Choroid plexus epithelial cell (primary cell): ENCODE results near the gene SNIP1.
"Not testable (repeated sequence)": the region's sequence is repeated elsewhere in the genome, so short reads cannot be mapped to it uniquely, and the experiment has no call there.

Source experiments
- DNase-seq: peaks from one replicate; pipeline ENCODE4 v3.0.0-alpha.2; 2010; ENCODE audit warnings: low read depth
- H3K4me3 ChIP-seq: 2 replicates; pipeline ENCODE4 v1.5.1; 2011; ENCODE audit warnings: low read depth, mild to moderate bottlenecking, control low read depth, low read length, moderate library complexity
- TF ChIP-seq, protein P1 (sequence below): conservative IDR thresholded peaks from 2 replicates; pipeline ENCODE4 v1.5.1; 2011; ENCODE audit warnings: low read depth, mild to moderate bottlenecking, control low read depth, inconsistent platforms, low read length, moderate library complexity

The SNIP1 gene

DNA sequence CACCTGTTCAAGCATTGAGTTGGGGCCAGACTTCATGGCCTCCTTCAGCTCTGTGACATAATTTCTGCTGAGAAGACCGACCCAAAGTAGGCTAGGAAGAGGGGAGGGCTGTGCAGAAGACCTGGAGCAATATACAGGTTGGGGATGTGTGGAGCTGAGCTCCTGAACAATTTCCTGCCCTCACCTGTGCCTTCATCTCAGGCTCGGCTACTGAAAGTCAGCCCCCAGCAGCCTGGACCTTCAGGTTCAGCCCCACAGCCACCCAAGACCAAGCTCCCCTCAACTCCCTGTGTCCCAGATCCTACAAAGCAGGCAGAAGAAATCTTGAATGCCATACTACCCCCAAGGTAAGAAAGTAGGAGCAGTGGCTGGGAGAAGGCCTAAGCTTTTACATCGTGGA is 3.3 kb upstream of the SNIP1 start:
- H3K4me3 ChIP-seq: peak overlapping the region; percentile 60
- DNase-seq: no peak
- TF ChIP-seq, protein P1, sequence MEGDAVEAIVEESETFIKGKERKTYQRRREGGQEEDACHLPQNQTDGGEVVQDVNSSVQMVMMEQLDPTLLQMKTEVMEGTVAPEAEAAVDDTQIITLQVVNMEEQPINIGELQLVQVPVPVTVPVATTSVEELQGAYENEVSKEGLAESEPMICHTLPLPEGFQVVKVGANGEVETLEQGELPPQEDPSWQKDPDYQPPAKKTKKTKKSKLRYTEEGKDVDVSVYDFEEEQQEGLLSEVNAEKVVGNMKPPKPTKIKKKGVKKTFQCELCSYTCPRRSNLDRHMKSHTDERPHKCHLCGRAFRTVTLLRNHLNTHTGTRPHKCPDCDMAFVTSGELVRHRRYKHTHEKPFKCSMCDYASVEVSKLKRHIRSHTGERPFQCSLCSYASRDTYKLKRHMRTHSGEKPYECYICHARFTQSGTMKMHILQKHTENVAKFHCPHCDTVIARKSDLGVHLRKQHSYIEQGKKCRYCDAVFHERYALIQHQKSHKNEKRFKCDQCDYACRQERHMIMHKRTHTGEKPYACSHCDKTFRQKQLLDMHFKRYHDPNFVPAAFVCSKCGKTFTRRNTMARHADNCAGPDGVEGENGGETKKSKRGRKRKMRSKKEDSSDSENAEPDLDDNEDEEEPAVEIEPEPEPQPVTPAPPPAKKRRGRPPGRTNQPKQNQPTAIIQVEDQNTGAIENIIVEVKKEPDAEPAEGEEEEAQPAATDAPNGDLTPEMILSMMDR: no peak

DNA sequence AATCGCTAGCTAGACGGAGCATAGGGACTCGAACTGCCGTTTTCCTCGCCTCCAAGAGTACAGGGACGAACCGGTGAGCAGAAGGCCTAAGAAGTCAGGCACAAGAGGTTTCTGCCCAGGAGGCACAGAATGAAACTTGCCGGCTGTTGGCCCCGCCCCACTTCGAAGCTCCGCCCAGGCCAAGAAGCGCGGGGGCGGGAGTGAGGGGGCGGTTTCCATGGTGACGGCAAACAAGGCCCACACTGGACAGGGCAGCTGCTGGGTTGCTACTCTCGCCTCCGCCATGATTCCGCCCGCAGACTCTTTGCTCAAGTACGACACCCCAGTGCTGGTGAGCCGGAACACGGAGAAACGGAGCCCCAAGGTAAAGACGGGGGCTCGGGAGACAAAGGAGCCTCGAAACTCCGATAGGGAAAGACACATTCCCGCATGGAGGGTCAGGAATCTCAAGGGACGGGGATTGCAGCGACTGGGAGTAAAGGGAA is 2.7 kb upstream of the SNIP1 start, which contains the start of gene DNALI1:
Gene DNALI1, plus strand, starts transcription at position 229 of the 485 bp plus-strand sequence. Its CDS starts 55 bp downstream, at position 284.
- H3K4me3 ChIP-seq: peak within 1 kb of the TSS; percentile 60
- DNase-seq: peak; percentile 96
- TF ChIP-seq, protein P1: no peak

DNA sequence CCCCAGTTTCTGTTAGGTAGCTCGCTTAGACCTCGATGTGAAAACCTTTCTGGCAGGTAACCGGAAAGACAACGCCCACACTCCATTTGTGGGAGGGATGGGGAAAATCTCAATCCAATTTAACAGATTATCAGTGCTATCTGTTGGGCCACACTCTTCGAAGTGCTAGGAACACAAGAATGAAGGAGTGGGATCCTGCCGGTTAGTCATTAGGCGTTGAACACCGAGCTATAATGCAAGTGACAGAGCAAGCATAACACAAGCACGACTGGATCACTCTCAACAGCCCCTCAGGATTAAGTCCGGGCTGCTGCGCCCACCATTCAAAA is 531 bp downstream of the SNIP1 start:
- TF ChIP-seq, protein P1: no peak
- H3K4me3 ChIP-seq: peak overlapping the region; percentile 100
- DNase-seq: no peak

DNA sequence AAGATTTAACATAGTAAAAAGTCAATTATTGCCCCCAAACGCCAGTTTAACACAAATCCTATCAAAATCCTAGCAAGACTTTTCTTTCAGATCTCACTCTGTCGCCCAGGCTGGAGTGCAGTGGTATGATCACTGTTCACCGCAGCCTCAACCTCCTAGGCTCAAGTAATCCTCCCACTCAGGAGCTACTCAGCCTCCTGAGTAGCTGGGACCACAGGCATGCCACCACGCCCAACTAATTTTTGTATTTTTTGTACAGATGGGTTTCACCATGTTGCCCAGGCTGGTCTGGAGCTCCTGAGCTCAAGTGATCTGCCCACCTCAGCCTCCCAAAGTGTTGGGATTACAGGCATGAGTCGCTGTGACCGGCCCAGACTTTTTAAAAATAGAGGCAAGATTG is 4.8 kb downstream of the SNIP1 start:
- H3K4me3 ChIP-seq: no peak overlapping the region
- no peak for DNase-seq
- TF ChIP-seq, protein P1: no peak

DNA sequence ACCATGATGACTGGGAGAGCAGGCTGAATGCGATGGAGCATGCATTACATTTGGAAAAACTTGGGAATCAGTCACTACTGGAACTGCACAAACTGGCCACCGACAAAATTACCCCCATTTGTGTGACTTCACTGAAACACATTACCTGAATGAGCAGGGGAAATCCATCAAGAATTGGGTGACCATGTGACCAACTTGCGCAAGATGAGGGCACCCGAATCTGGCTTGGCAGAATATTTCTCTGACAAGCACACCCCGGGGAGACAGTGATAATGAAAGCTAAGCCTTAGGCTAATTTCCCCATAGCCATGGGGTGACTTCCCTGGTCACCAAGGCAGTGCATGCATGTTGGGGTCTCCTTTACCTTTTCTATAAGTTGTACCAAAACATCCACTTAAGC is 9.1 kb downstream of the SNIP1 start:
- no peak for DNase-seq
- no peak overlapping the region for H3K4me3 ChIP-seq
- TF ChIP-seq, protein P1: no peak

DNA sequence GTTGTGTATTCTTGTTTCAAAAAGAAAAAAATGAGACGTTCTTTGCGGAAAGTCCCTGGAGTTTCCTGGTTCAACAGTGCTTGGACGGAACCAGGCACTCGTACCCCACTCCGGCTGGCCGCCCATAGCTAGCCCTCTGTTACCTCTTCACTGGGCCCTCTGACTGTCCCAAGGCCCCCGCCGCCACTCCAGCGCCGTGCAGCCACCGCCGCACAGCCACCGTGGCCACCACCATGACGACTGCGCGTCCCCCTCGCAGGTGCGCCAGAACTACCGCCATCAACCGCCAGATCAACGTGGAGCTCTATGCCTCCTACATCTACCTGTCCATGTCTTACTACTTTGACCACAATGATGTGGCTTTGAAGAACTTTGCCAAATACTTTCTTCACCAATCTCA is 9.6 kb downstream of the SNIP1 start:
- no peak overlapping the region for H3K4me3 ChIP-seq
- TF ChIP-seq, protein P1: no peak
- DNase-seq: no peak

DNA sequence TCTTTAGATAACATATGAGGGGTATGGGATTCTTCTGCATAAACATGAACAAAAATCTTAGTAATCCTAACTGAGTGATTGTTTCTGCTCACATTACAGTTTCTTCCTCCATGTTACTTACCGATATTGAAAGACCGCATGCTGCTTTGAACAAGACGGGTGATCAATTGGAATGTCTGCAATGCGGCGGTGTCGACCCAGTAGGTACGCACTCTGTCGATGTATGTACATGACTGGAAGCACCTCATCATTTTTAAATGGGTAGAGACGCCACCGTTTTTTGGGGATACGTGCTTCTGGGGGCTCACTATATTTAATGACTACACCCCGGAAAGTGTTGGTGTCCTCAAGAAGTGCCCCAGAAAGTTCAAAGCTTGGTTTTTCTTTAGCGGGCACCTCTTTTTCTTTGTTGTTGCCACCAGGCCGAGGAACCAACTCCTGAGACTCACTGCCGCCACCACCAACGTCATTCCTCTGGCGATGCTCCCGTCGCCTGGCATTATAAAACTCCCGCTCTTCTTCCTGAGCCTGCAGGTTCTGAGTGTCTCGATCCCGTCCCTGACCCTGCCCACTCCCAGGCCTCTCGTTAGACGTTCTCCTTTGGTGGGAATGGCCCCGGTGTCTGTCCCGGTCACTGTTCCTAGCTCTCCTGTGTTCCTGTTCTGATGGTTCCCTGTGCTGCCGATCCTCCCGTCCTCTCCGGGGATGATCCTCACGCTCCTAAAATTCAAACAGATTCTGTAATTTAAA is 13.9 kb downstream of the SNIP1 start:
- DNase-seq: no peak
- TF ChIP-seq, protein P1: no peak
- H3K4me3 ChIP-seq: no peak overlapping the region

DNA sequence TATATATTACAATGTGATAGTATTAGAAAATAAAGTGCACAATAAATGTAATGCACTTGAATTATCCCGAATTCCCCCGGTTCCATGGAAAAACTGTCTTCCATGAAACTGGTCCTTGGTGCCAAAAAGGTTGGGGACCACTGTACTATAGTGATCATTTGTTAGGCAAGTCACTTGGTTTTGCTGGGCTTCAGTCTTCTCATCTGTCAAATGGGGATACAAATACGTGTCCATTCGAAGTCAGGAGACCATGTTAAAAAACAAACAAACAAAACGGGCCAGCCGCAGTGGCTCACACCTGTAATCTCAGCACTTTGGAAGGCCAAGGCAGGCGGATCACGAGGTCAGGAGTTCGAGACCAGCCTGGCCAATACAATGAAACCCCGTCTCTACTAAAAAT is 14.9 kb downstream of the SNIP1 start:
- not testable (repeated sequence) for DNase-seq

More for the DNA sequence above, 14.9 kb downstream of the SNIP1 start:
- not testable (repeated sequence) for H3K4me3 ChIP-seq
